ENCODE data around the gene TMEM117.

TMEM117 gene

GRCh38 chr12:44059476-44059875 lies 223.6 kb downstream of the TMEM117 start:
- Histone ChIP-seq H3K27ac (ENCODE audit: low read depth in 2 of 2, low read length in 2 of 2) (no peak overlapping the region), H3K9ac (ENCODE audit: low read depth in 1 of 2, low read length in 2 of 2) (no peak overlapping the region), H3K4me1 (ENCODE audit: control insufficient read depth in 2 of 2, insufficient read depth in 2 of 2, low read length in 2 of 2) (no peaks in the 10 kb centered on the region), H3K36me3 (ENCODE audit: control insufficient read depth in 2 of 2, insufficient read depth in 2 of 2, low read length in 2 of 2) (no peaks in the 10 kb centered on the region), H3K27me3 (ENCODE audit: control insufficient read depth in 2 of 2, insufficient read depth in 2 of 2, low read length in 2 of 2) (no peaks in the 10 kb centered on the region), H3K9me3 (ENCODE audit: control insufficient read depth in 2 of 2, low read length in 2 of 2) (no peaks in the 10 kb centered on the region), H3K4me3 (ENCODE audit: low read length in 2 of 2) (no peak overlapping the region)

- Histone ChIP-seq H3K4me1 (ENCODE audit: control insufficient read depth in 2 of 2, insufficient read depth in 2 of 2, low read length in 2 of 2) (no peaks in the 10 kb centered on the region), H3K36me3 (ENCODE audit: control insufficient read depth in 2 of 2, insufficient read depth in 2 of 2, low read length in 2 of 2) (no peaks in the 10 kb centered on the region), H3K27me3 (ENCODE audit: control insufficient read depth in 2 of 2, insufficient read depth in 2 of 2, low read length in 2 of 2) (no peaks in the 10 kb centered on the region), H3K4me3 (ENCODE audit: low read length in 2 of 2) (no peak overlapping the region), H3K9ac (ENCODE audit: low read depth in 1 of 2, low read length in 2 of 2) (no peak overlapping the region), H3K9me3 (ENCODE audit: control insufficient read depth in 2 of 2, low read length in 2 of 2) (no peaks in the 10 kb centered on the region), H3K27ac (ENCODE audit: low read depth in 2 of 2, low read length in 2 of 2) (no peak overlapping the region)
These were observed 227.8 kb downstream of the TMEM117 start for GRCh38 chr12:44063671-44064070.

DNA sequence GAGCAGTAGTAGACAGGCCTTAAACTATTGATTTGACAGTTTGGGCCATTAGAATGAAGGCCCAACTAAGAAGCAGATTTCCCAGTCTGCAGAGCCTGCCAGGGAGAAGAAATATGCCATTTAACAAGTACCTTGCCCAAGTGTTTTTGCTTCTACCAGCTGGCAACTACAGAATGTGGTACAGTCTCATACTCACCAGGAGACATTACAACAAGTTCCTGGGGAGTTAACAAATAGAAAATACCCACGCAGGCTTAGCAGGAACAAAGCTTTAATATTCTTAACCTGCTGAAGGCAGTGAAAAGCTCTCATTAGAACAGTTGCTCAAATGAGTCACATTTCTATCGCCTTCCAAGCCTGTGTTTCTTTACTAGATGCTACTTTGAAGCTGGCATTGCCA lies 241.0 kb downstream of the TMEM117 start:
- Histone ChIP-seq H3K9me3 (ENCODE audit: control insufficient read depth in 2 of 2, low read length in 2 of 2) (no peaks in the 10 kb centered on the region), H3K27ac (ENCODE audit: low read depth in 2 of 2, low read length in 2 of 2) (no peak overlapping the region), H3K9ac (ENCODE audit: low read depth in 1 of 2, low read length in 2 of 2) (no peak overlapping the region), H3K27me3 (ENCODE audit: control insufficient read depth in 2 of 2, insufficient read depth in 2 of 2, low read length in 2 of 2) (no peaks in the 10 kb centered on the region), H3K4me1 (ENCODE audit: control insufficient read depth in 2 of 2, insufficient read depth in 2 of 2, low read length in 2 of 2) (no peaks in the 10 kb centered on the region), H3K36me3 (ENCODE audit: control insufficient read depth in 2 of 2, insufficient read depth in 2 of 2, low read length in 2 of 2) (no peaks in the 10 kb centered on the region), H3K4me3 (ENCODE audit: low read length in 2 of 2) (no peak overlapping the region)

DNA sequence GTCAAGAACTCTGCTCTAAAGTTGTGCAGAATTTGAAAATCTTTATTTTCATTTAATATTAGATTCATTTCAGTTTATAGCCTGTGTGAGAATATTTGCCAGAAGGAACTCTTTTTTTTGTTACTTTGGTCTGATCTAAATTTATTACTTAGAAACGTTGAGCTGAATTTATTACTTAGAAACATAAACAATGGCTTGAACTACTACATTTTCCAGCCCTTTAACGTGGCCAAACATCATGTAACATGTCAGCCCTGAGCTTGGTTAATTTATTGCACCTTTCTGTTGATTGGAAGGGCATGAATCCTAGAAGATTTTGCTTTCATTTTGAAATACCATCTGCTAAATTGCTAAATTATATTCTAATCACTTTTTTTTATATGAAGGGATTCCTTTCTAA lies 241.4 kb downstream of the TMEM117 start:
- Histone ChIP-seq H3K4me1 (ENCODE audit: control insufficient read depth in 2 of 2, insufficient read depth in 2 of 2, low read length in 2 of 2) (no peaks in the 10 kb centered on the region), H3K9me3 (ENCODE audit: control insufficient read depth in 2 of 2, low read length in 2 of 2) (no peaks in the 10 kb centered on the region), H3K4me3 (ENCODE audit: low read length in 2 of 2) (no peak overlapping the region)

GRCh38 chr12:44078273-44078672 lies 242.4 kb downstream of the TMEM117 start:
- Histone ChIP-seq H3K27ac (ENCODE audit: low read depth in 2 of 2, low read length in 2 of 2) (no peak overlapping the region), H3K4me1 (ENCODE audit: control insufficient read depth in 2 of 2, insufficient read depth in 2 of 2, low read length in 2 of 2) (no peaks in the 10 kb centered on the region), H3K9me3 (ENCODE audit: control insufficient read depth in 2 of 2, low read length in 2 of 2) (no peaks in the 10 kb centered on the region), H3K36me3 (ENCODE audit: control insufficient read depth in 2 of 2, insufficient read depth in 2 of 2, low read length in 2 of 2) (no peaks in the 10 kb centered on the region), H3K4me3 (ENCODE audit: low read length in 2 of 2) (no peak overlapping the region), H3K9ac (ENCODE audit: low read depth in 1 of 2, low read length in 2 of 2) (no peak overlapping the region), H3K27me3 (ENCODE audit: control insufficient read depth in 2 of 2, insufficient read depth in 2 of 2, low read length in 2 of 2) (no peaks in the 10 kb centered on the region)

More for the DNA sequence above, 241.4 kb downstream of the TMEM117 start:
- no peaks in the 10 kb centered on the region for H3K36me3 ChIP-seq (ENCODE audit: control insufficient read depth in 2 of 2, insufficient read depth in 2 of 2, low read length in 2 of 2)
- H3K27ac ChIP-seq (ENCODE audit: low read depth in 2 of 2, low read length in 2 of 2), result no peak overlapping the region
- no peak overlapping the region for H3K9ac ChIP-seq (ENCODE audit: low read depth in 1 of 2, low read length in 2 of 2)
- H3K27me3 ChIP-seq (ENCODE audit: control insufficient read depth in 2 of 2, insufficient read depth in 2 of 2, low read length in 2 of 2), result no peaks in the 10 kb centered on the region

DNA sequence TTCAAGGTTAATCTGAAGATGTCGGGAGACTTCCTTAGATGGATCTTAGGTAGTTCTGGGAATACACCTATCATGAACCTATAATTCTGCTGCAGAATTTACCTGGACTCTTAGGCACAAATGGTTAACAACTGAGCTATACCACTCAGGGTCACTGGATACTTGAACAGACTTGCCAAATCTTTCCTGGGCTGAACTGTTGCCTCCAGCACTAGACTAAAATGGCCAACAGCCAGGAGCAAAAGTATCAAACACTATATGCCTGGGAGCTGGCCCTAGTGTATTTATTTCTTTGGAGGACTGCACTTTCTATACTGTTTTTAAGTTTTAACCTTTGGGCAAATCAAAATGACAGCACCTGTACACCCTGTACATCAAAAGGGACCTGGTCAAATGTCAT lies 252.8 kb downstream of the TMEM117 start:
- H3K27ac ChIP-seq (ENCODE audit: low read depth in 2 of 2, low read length in 2 of 2), result no peak overlapping the region
- no peak overlapping the region for H3K9ac ChIP-seq (ENCODE audit: low read depth in 1 of 2, low read length in 2 of 2)
- H3K27me3 ChIP-seq (ENCODE audit: control insufficient read depth in 2 of 2, insufficient read depth in 2 of 2, low read length in 2 of 2), result no peaks in the 10 kb centered on the region
- no peaks in the 10 kb centered on the region for H3K36me3 ChIP-seq (ENCODE audit: control insufficient read depth in 2 of 2, insufficient read depth in 2 of 2, low read length in 2 of 2)
- no peak overlapping the region for H3K4me3 ChIP-seq (ENCODE audit: low read length in 2 of 2)
- H3K9me3 ChIP-seq (ENCODE audit: control insufficient read depth in 2 of 2, low read length in 2 of 2), result no peaks in the 10 kb centered on the region
- H3K4me1 ChIP-seq (ENCODE audit: control insufficient read depth in 2 of 2, insufficient read depth in 2 of 2, low read length in 2 of 2), result no peaks in the 10 kb centered on the region

DNA sequence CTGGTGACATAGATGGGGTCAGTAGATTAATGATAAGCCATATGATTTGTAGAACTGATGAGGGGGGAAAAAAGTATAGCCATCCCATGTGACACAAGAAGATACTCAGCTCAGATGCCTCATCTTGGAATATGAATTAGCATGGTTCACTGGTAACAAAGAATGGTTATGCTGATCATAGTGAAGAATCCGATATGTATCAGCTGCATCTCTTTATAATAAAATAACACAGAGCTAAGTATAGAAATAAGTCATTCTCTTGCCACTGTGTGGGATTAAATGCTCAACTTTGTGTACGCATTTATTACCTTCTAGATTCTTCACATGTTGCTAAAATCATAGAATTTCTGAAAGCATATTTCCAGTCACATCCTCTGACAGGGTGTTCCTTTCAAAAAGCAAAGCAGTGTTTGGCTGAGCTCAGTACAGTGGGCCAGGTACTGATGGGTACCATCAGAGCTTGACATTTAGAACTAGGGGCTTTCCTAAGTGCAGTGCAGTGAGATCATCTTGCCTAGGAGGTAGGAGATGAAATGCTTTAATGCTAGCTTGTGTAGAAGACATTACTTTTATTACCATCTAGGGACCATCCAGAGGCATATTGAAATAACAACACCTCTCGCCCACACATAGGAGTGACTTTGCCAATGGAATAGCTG lies 256.2 kb downstream of the TMEM117 start:
- Histone ChIP-seq H3K27ac (ENCODE audit: low read depth in 2 of 2, low read length in 2 of 2) (no peak overlapping the region), H3K36me3 (ENCODE audit: control insufficient read depth in 2 of 2, insufficient read depth in 2 of 2, low read length in 2 of 2) (no peaks in the 10 kb centered on the region), H3K9me3 (ENCODE audit: control insufficient read depth in 2 of 2, low read length in 2 of 2) (no peaks in the 10 kb centered on the region), H3K4me1 (ENCODE audit: control insufficient read depth in 2 of 2, insufficient read depth in 2 of 2, low read length in 2 of 2) (no peaks in the 10 kb centered on the region), H3K27me3 (ENCODE audit: control insufficient read depth in 2 of 2, insufficient read depth in 2 of 2, low read length in 2 of 2) (no peaks in the 10 kb centered on the region), H3K9ac (ENCODE audit: low read depth in 1 of 2, low read length in 2 of 2) (no peak overlapping the region), H3K4me3 (ENCODE audit: low read length in 2 of 2) (no peak overlapping the region)

- H3K27me3 ChIP-seq (ENCODE audit: control insufficient read depth in 2 of 2, insufficient read depth in 2 of 2, low read length in 2 of 2), result no peaks in the 10 kb centered on the region
- no peaks in the 10 kb centered on the region for H3K4me1 ChIP-seq (ENCODE audit: control insufficient read depth in 2 of 2, insufficient read depth in 2 of 2, low read length in 2 of 2)
- no peak overlapping the region for H3K4me3 ChIP-seq (ENCODE audit: low read length in 2 of 2)
- no peak overlapping the region for H3K27ac ChIP-seq (ENCODE audit: low read depth in 2 of 2, low read length in 2 of 2)
- H3K36me3 ChIP-seq (ENCODE audit: control insufficient read depth in 2 of 2, insufficient read depth in 2 of 2, low read length in 2 of 2), result no peaks in the 10 kb centered on the region
- H3K9ac ChIP-seq (ENCODE audit: low read depth in 1 of 2, low read length in 2 of 2), result no peak overlapping the region
- H3K9me3 ChIP-seq (ENCODE audit: control insufficient read depth in 2 of 2, low read length in 2 of 2), result no peaks in the 10 kb centered on the region
These were observed 262.9 kb downstream of the TMEM117 start for GRCh38 chr12:44098786-44099185.

GRCh38 chr12:44099486-44099885 lies 263.6 kb downstream of the TMEM117 start:
- Histone ChIP-seq H3K9ac (ENCODE audit: low read depth in 1 of 2, low read length in 2 of 2) (no peak overlapping the region), H3K27ac (ENCODE audit: low read depth in 2 of 2, low read length in 2 of 2) (no peak overlapping the region)

DNA sequence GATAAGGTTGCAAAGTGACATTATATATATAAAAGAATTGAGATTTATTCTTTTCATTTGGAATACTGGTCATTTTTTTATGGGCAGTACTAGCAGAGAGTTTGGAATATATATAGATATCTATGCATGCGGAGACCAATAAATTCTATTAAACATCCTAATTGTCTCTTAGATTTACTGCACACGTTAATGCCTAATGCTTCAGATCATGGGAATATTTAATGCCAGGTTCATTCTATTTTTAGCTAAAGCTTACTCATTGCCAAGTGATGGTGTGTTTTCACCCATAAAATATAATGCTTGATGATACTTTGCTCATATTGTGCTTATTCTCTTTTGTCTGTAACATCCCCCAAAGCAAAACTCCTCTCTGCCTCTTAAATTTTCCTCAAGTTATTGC lies 264.4 kb downstream of the TMEM117 start:
- H3K4me1 ChIP-seq (ENCODE audit: control insufficient read depth in 2 of 2, insufficient read depth in 2 of 2, low read length in 2 of 2), result no peaks in the 10 kb centered on the region
- no peak overlapping the region for H3K9ac ChIP-seq (ENCODE audit: low read depth in 1 of 2, low read length in 2 of 2)
- no peaks in the 10 kb centered on the region for H3K27me3 ChIP-seq (ENCODE audit: control insufficient read depth in 2 of 2, insufficient read depth in 2 of 2, low read length in 2 of 2)
- H3K27ac ChIP-seq (ENCODE audit: low read depth in 2 of 2, low read length in 2 of 2), result no peak overlapping the region
- H3K9me3 ChIP-seq (ENCODE audit: control insufficient read depth in 2 of 2, low read length in 2 of 2), result no peaks in the 10 kb centered on the region
- no peak overlapping the region for H3K4me3 ChIP-seq (ENCODE audit: low read length in 2 of 2)
- no peaks in the 10 kb centered on the region for H3K36me3 ChIP-seq (ENCODE audit: control insufficient read depth in 2 of 2, insufficient read depth in 2 of 2, low read length in 2 of 2)

More at GRCh38 chr12:44099486-44099885, 263.6 kb downstream of the TMEM117 start:
- Histone ChIP-seq H3K36me3 (ENCODE audit: control insufficient read depth in 2 of 2, insufficient read depth in 2 of 2, low read length in 2 of 2) (no peaks in the 10 kb centered on the region), H3K4me3 (ENCODE audit: low read length in 2 of 2) (no peak overlapping the region), H3K9me3 (ENCODE audit: control insufficient read depth in 2 of 2, low read length in 2 of 2) (no peaks in the 10 kb centered on the region), H3K27me3 (ENCODE audit: control insufficient read depth in 2 of 2, insufficient read depth in 2 of 2, low read length in 2 of 2) (no peaks in the 10 kb centered on the region), H3K4me1 (ENCODE audit: control insufficient read depth in 2 of 2, insufficient read depth in 2 of 2, low read length in 2 of 2) (no peaks in the 10 kb centered on the region)

DNA sequence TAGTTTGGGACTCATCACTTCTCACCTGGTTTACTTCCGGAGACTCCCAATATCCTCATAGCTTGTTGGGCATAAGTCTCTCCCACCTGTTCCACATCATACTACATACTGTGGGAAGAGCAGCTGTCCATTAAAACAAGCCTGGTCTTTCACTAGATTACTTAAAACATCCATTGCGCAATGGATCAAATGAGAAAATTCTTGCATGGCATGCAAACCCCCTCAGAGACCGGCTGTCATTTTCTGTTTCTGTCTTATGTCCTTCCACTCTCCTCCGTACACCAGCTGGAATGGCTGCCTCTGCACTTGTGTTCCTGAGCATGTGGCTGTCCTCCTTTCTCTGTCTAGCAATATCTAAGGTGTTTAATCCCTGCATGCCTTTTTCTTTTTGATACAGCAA lies 265.6 kb downstream of the TMEM117 start:
- no peak overlapping the region for H3K9ac ChIP-seq (ENCODE audit: low read depth in 1 of 2, low read length in 2 of 2)
- no peaks in the 10 kb centered on the region for H3K4me1 ChIP-seq (ENCODE audit: control insufficient read depth in 2 of 2, insufficient read depth in 2 of 2, low read length in 2 of 2)
- no peak overlapping the region for H3K4me3 ChIP-seq (ENCODE audit: low read length in 2 of 2)
- H3K36me3 ChIP-seq (ENCODE audit: control insufficient read depth in 2 of 2, insufficient read depth in 2 of 2, low read length in 2 of 2), result no peaks in the 10 kb centered on the region
- no peaks in the 10 kb centered on the region for H3K27me3 ChIP-seq (ENCODE audit: control insufficient read depth in 2 of 2, insufficient read depth in 2 of 2, low read length in 2 of 2)
- no peak overlapping the region for H3K27ac ChIP-seq (ENCODE audit: low read depth in 2 of 2, low read length in 2 of 2)
- H3K9me3 ChIP-seq (ENCODE audit: control insufficient read depth in 2 of 2, low read length in 2 of 2), result no peaks in the 10 kb centered on the region

Data from mucosa of rectum (tissue), 2 donors.